SHP77 (cell line): ENCODE data around the gene WDR4.
A peak's percentile ranks its signal among the peaks of the same experiment; 100 is the strongest.
"Not testable (repeated sequence)": the region's sequence is repeated elsewhere in the genome, so short reads cannot be mapped to it uniquely, and the experiment has no call there.

ENCODE experiments used
- DNase-seq, 2 experiments: peaks; one replicate each; lab custom pipeline; 2025; lab: John Stamatoyannopoulos, UW

Gene WDR4

GRCh38 chr21:42875811-42876210, 3.5 kb downstream of the WDR4 start:
- DNase-seq: not testable (repeated sequence)

GRCh38 chr21:42873096-42873495, 6.2 kb downstream of the WDR4 start:
- DNase-seq: no peak

GRCh38 chr21:42868196-42868595, 11.1 kb downstream of the WDR4 start:
- DNase-seq: no peak

- no peak for DNase-seq
Measured at GRCh38 chr21:42865776-42866160, 13.6 kb downstream of the WDR4 start.

- no peak for DNase-seq
Measured at GRCh38 chr21:42864815-42865775, 14.2 kb downstream of the WDR4 start.

GRCh38 chr21:42864286-42864685, 15.1 kb downstream of the WDR4 start:
- no peak for DNase-seq

- DNase-seq: no peak
Measured at GRCh38 chr21:42863504-42863870, 15.9 kb downstream of the WDR4 start.

- DNase-seq: peak in 1 of 2 experiments; percentile 1
Measured at GRCh38 chr21:42862774-42863503, 16.4 kb downstream of the WDR4 start.

GRCh38 chr21:42861848-42862400, 17.4 kb downstream of the WDR4 start:
- DNase-seq: no peak

- no peak for DNase-seq
Measured at GRCh38 chr21:42861311-42861847, 18.0 kb downstream of the WDR4 start.

- no peak for DNase-seq
Measured at GRCh38 chr21:42860345-42860744, 19.0 kb downstream of the WDR4 start.

GRCh38 chr21:42859891-42860230, 19.5 kb downstream of the WDR4 start:
- no peak for DNase-seq

- no peak for DNase-seq
Measured at GRCh38 chr21:42858957-42859890, 20.1 kb downstream of the WDR4 start.

- no peak for DNase-seq
Measured at GRCh38 chr21:42858185-42858847, 21.0 kb downstream of the WDR4 start.

GRCh38 chr21:42857216-42857615, 22.1 kb downstream of the WDR4 start:
- DNase-seq: no peak

GRCh38 chr21:42855937-42856335, 23.4 kb downstream of the WDR4 start:
- no peak for DNase-seq

- DNase-seq: no peak
Measured at GRCh38 chr21:42855171-42855936, 24.0 kb downstream of the WDR4 start.

- DNase-seq: no peak
Measured at GRCh38 chr21:42854246-42855010, 24.9 kb downstream of the WDR4 start.

GRCh38 chr21:42853621-42854020, 25.7 kb downstream of the WDR4 start:
- no peak for DNase-seq
